Lung (tissue), 12 donors: ENCODE results near the gene MPZL3. TPM values are rescaled to one million over a fixed set of nuclear protein-coding genes. Genes with fewer than 3 reads are reported as not detected.

ENCODE experiments used
- ATAC-seq: fragments of 200-7000 bp; cut with Tn5 transposase; one replicate; pipeline ENCODE4 v1.9.1; 2020; ENCODE audit warnings: moderate number of reproducible peaks; ENCODE audit not compliant: insufficient read depth, low FRiP score
- DNase-seq, 3 donors: peaks; one replicate each; pipeline ENCODE4 v3.0.0-alpha.2; 2013 to 2017
- H3K27ac ChIP-seq, 2 donors: one replicate each; pipeline ENCODE4 v1.5.1; 2013; ENCODE audit warnings: mild to moderate bottlenecking in 2 of 2, moderate library complexity in 2 of 2, control low read depth in 1 of 2, inconsistent platforms in 1 of 2, low read depth in 1 of 2, low read length in 1 of 2
- H3K27me3 ChIP-seq, 3 donors: one replicate each; pipeline ENCODE4 v1.5.1; 2013; ENCODE audit warnings: low read length in 2 of 3; ENCODE audit not compliant: control insufficient read depth in 3 of 3, insufficient read depth in 3 of 3
- H3K36me3 ChIP-seq, 4 donors: one replicate each; pipeline ENCODE4 v1.5.1; 2013; ENCODE audit warnings: low read length in 4 of 4, mild to moderate bottlenecking in 1 of 4, moderate library complexity in 1 of 4; ENCODE audit not compliant: control insufficient read depth in 4 of 4, insufficient read depth in 4 of 4
- H3K4me1 ChIP-seq, 5 donors: one replicate each; pipeline ENCODE4 v1.5.1; 2013; ENCODE audit warnings: low read length in 5 of 5, mild to moderate bottlenecking in 2 of 5, moderate library complexity in 1 of 5; ENCODE audit not compliant: control insufficient read depth in 5 of 5, insufficient read depth in 5 of 5
- H3K4me3 ChIP-seq: one replicate; pipeline ENCODE4 v1.5.1; 2013; ENCODE audit warnings: mild to moderate bottlenecking, control low read depth, moderate library complexity
- H3K9ac ChIP-seq, 2 donors: one replicate each; pipeline ENCODE4 v1.5.1; 2013; ENCODE audit warnings: low read length in 2 of 2, control low read depth in 1 of 2; ENCODE audit not compliant: insufficient read depth in 1 of 2
- H3K9me3 ChIP-seq, 4 donors: one replicate each; pipeline ENCODE4 v1.5.1; 2013; ENCODE audit warnings: low read length in 3 of 4, mild to moderate bottlenecking in 1 of 4, moderate library complexity in 1 of 4; ENCODE audit not compliant: control insufficient read depth in 4 of 4, insufficient read depth in 3 of 4
- WGBS, 2 donors: extraction: QIAGEN DNeasy Blood & Tissue Kit; methylation state at CpG; one replicate each; pipeline ENCODE4 v1.1.7; 2013; 5-methylcytosine and 5-hydroxymethylcytosine counted together
- polyA plus RNA-seq, 2 donors: library from polyadenylated mRNA; stranded (reverse); fragments of 200-250 nt; gene quantifications; one replicate each; pipeline ENCODE4 v1.2.1, GENCODE V29; 2013
- total RNA-seq, 2 donors: library from RNA; depleted of rRNA in 1 of 2; stranded (reverse); fragments of >200 nt in 1 of 2; gene quantifications; one replicate each; pipeline ENCODE4 v1.2.1, GENCODE V29; 2014 to 2021
- TF ChIP-seq, protein P1 (sequence below): IDR thresholded peaks from 2 replicates; pipeline ENCODE4 v1.5.1; 2012; ENCODE audit warnings: mild to moderate bottlenecking; ENCODE audit errors: control extremely low read depth, extremely low read depth
- donor health status: control.
- donor health status: control.
- donor health status: Bipolar disorder and iron deficiency.
- donor health status: healthy.
- donor health status: DM: yes; HTN: yes; CAD: no.

The MPZL3 gene
- total and polyA plus RNA-seq, 4 donors = 7.7 to 22.6 (median 11.1) TPM

DNA sequence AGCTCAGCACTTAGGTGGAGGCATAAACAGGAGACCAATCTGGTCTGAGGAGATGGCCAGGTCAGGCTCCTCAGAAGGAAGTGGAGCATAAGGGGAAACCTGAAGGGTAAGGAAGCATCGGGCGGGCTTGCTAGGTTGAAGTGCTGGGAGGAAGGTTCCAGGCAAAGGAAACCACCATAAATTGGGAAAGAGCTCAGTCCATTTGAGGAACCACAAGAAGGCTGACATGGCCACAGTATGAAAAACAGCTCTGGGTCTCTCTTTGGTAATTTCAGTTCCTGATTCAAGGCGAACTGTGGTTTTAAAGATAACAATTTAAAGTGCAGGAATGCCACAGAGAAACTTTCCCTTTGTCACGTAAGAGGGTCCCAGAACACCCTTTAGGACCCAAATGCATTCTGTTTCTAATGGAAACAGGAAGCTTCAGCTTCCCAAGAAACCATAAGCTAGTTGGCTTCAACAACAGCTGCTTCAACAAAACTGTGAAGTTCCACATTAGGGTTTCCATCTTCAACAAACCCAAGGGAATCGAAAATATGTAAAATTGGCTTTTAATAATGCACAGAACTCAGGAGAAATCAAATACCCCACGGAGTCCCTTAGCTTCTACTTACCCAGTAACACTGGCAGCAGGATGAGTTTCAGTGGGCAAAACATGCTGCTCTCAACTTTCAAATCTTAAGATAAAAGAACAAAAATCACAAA lies 37.8 kb downstream of the MPZL3 start:
- H3K4me1 ChIP-seq = peaks cover 0 to 5% (median 2%) of the 10 kb centered on the region in 5 donors
- peak; percentile 55 for ATAC-seq
- peaks cover 0 to 21% (median 2%) of the 10 kb centered on the region in 3 donors for H3K27me3 ChIP-seq
- no peaks in the 10 kb centered on the region for H3K36me3 ChIP-seq
- no peak overlapping the region for H3K9ac ChIP-seq
- no peaks in the 10 kb centered on the region for H3K9me3 ChIP-seq
- DNase-seq = peak in 1 of 3 donors; percentile 25
- 29 to 51% methylated on average over 6 of the region's 6 CpGs for WGBS, 2 donors
- no peak overlapping the region for H3K27ac ChIP-seq
- TF ChIP-seq, protein P1, sequence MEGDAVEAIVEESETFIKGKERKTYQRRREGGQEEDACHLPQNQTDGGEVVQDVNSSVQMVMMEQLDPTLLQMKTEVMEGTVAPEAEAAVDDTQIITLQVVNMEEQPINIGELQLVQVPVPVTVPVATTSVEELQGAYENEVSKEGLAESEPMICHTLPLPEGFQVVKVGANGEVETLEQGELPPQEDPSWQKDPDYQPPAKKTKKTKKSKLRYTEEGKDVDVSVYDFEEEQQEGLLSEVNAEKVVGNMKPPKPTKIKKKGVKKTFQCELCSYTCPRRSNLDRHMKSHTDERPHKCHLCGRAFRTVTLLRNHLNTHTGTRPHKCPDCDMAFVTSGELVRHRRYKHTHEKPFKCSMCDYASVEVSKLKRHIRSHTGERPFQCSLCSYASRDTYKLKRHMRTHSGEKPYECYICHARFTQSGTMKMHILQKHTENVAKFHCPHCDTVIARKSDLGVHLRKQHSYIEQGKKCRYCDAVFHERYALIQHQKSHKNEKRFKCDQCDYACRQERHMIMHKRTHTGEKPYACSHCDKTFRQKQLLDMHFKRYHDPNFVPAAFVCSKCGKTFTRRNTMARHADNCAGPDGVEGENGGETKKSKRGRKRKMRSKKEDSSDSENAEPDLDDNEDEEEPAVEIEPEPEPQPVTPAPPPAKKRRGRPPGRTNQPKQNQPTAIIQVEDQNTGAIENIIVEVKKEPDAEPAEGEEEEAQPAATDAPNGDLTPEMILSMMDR = no peak
- H3K4me3 ChIP-seq = no peak overlapping the region

DNA sequence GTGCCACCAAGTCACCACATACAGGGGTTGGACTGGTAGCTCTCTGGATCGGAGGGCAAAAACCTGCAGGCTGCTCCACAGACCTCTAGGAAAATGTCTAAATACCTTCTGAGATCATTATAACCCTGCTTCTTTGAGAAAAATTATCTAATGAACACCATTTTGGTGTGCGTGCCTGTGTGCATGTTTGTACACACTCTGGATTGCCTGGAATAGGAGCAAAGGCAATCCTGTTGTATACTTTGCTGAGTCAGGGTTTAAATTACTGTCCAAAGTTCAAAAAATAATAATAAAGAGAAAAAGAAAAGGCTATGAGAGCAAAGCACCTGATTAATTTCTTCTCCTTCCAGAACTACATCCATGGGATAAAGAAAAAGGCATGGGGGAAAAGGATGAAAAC lies 38.4 kb downstream of the MPZL3 start:
- no peak for ATAC-seq
- no peak for DNase-seq
- TF ChIP-seq, protein P1 = no peak
- 86 to 88% methylated on average over 2 of the region's 2 CpGs for WGBS, 2 donors
- H3K27me3 ChIP-seq = peaks cover 0 to 21% (median 2%) of the 10 kb centered on the region in 3 donors
- peaks cover 0 to 5% (median 2%) of the 10 kb centered on the region in 5 donors for H3K4me1 ChIP-seq
- H3K36me3 ChIP-seq = no peaks in the 10 kb centered on the region
- H3K9me3 ChIP-seq = no peaks in the 10 kb centered on the region
- no peak overlapping the region for H3K4me3 ChIP-seq
- H3K27ac ChIP-seq = no peak overlapping the region
- no peak overlapping the region for H3K9ac ChIP-seq

DNA sequence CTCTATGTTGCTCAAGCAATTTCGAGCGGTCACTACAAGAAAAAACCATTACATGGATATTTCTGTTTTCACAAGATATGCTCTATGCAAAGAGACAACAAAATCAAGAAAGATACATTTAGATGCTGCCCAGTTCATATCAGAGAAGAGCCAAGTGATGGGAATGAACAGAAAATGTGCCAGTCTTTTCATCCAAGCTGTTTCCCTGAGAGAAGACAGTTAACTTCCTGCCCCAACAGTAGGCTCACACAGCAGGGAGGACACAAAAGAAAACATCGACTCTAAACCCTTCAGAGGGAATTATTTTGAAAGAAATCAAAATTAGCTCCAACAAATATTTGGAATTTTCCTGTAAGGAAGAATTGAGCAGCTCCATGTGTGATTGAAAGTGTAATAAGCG lies 39.0 kb downstream of the MPZL3 start:
- no peaks in the 10 kb centered on the region for H3K36me3 ChIP-seq
- H3K9me3 ChIP-seq = no peaks in the 10 kb centered on the region
- no peak overlapping the region for H3K9ac ChIP-seq
- WGBS, 2 donors = 62 to 79% methylated on average over 4 of the region's 4 CpGs
- H3K27me3 ChIP-seq = peaks cover 0 to 21% (median 2%) of the 10 kb centered on the region in 3 donors
- ATAC-seq (no peak), DNase-seq (no peak)
- peaks cover 0 to 5% (median 2%) of the 10 kb centered on the region in 5 donors for H3K4me1 ChIP-seq
- TF ChIP-seq, protein P1 = no peak
- peak overlapping the region in 1 of 2 donors; percentile 60 for H3K27ac ChIP-seq
- no peak overlapping the region for H3K4me3 ChIP-seq
